Urothelium cell line (cell line): ENCODE results near the gene DHX15.

Experiments
- DNase-seq: peaks from one replicate; pipeline ENCODE4 v3.0.0; 2011; ENCODE audit warnings: low spot score, mixed read lengths
- FAIRE-seq: peaks from 2 replicates; lab custom pipeline; 2011; peaks lifted over from hg19 to GRCh38; lab: Jason Lieb, UNC

The DHX15 gene

GRCh38 chr4:24583451-24584210 lies 723 bp downstream of the DHX15 start:
- FAIRE-seq (no peak), DNase-seq (peak; percentile 39)

- no peak for DNase-seq
- no peak for FAIRE-seq
Measured at GRCh38 chr4:24582235-24582832, 2.0 kb downstream of the DHX15 start.

DNA sequence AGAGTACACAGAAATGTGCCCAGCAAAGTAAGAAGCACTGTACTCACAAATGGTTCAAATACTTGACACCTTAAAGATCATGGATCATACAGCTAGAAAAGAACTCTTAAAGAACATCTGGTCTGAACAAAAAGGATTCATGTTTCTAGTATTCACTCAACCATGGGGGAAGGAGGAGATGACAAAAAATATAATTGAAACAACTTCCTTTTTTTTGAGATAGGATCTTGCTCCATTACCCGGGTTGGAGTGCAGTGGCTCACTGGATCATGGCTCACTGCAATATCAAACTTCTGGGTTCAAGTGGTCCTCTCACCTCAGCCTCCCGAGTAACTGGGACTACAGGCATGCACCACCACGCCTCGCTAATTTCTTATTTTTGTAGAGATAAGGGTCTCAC lies 6.0 kb downstream of the DHX15 start:
- FAIRE-seq: no peak
- DNase-seq: no peak

DNA sequence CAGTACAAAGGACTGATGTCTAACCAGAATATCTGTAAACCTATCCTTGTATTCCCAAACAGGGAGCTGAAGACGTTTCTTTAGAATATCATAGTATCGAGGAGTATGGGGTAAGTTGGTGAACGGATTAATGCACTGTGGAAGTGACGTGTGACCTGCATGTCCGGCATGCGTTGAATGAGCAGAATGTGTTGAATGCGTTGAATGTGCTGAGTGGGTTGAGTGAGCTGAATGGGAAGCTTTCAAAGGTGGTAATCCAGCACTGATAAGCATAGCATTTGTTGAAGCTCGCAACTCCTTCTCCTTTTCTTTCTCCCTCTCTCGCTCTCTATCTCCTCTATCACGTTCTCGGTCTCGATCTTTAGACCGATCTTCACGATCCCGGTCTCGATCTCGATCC lies 8.1 kb downstream of the DHX15 start:
- DNase-seq (no peak), FAIRE-seq (no peak)

- DNase-seq (no peak), FAIRE-seq (no peak)
Measured at GRCh38 chr4:24574236-24574635, 10.1 kb downstream of the DHX15 start.

DNA sequence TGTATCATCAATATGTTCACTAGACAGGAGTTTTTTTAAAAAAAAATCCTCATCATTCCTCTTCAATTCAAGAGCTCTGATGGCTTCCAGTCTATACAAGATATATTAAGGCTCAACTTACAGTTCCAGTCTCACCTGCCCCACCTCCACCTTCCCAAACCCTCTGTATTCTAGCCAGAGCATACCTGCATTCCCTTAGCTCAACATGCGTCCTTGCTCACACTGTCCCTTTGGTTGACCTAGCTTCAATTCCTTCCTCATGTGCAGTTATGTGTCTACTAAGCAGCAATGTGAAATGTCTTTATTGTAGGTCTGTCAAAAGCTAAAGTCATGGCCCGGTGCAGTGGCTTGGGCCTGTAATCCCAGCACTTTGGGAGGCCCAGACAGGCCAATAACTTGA lies 10.8 kb downstream of the DHX15 start:
- FAIRE-seq: no peak
- DNase-seq: no peak

DNA sequence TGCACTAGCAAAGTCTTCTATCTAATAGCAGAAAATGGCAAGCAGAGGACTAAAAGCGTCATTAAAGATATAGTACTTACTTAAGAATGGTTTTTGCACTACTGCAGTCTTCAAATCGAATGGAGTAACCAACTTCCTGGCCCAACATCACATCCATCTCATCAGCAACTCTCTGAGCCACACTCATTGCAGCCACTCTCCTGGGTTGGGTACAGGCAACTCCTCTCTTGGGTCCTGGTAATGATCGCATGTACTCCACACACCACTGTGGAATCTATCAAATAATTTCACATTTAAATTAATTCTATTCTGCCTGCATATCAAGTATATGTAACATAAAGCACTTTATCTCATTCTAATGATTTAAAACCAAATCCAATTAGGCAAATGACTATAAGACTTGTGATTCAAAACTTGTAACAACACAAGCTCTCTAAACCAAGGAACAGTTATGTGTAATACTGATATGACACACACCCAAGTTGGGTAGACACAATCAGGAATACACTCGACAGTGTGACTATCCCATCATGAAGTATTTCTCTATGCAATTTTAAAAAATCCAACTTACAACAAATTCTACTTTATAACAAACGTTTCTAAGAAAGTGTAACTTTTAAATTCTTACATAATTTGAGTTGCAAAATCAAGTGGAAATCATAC lies 13.6 kb downstream of the DHX15 start:
- DNase-seq (no peak), FAIRE-seq (no peak)

- FAIRE-seq (no peak), DNase-seq (no peak)
Measured at GRCh38 chr4:24570172-24570571, 14.2 kb downstream of the DHX15 start.

DNA sequence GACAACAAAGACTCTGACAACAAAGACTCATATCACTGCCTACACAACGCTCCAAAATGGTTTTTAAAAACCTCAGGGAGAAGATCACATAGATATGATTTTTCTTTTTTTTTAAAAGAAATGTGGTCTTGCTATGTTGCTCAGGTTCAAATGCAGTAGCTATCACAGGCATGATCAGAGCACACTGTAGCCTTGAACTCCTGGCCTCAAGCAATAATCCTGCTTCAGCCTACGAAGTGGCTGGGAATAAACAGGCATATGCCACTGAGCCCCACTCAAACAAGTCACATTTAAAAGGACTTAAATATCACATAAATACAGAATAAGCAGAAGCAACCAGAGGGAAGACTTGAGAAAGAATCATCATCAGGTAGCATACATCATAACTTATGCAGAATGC lies 14.7 kb downstream of the DHX15 start:
- DNase-seq: no peak
- no peak for FAIRE-seq

- DNase-seq (no peak), FAIRE-seq (no peak)
Measured at GRCh38 chr4:24568425-24568824, 15.9 kb downstream of the DHX15 start.

DNA sequence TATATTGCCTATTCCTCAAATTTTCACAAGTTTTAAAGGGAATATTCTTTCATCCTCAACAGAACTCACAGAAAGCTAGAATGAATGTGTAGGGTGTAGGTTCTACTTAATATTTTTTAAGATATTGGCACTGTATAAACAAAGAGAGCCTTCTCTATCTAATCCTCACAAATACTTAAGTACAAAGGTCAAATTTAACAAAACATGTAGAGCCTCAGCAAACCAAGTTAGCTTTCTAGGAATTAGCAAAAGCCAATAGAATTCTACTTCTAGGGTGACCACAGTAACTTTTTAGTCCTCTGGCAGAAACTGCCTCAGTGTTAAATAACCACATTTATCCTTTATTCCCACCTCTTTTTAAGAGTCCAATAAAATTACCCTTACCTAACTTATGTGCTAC lies 19.3 kb downstream of the DHX15 start:
- DNase-seq (no peak), FAIRE-seq (no peak)

DNA sequence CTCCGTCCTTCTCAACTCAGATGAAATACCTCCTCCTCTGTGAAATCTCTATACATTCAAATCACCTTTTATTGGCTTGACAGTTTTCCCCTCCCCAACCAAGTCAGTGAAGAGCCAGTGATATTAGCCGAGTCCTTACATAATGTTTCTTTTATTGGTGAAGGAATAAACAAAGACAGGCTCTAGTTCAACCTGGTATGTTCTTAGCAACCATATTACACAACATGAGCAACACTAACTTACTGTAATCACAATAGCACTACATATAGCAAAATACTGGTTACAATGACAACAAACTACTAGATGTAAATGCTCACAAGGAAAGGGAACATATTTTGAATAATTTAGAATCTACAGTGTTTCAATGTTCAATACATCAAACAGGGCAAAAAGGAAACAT lies 19.9 kb downstream of the DHX15 start:
- DNase-seq: no peak
- FAIRE-seq: no peak

DNA sequence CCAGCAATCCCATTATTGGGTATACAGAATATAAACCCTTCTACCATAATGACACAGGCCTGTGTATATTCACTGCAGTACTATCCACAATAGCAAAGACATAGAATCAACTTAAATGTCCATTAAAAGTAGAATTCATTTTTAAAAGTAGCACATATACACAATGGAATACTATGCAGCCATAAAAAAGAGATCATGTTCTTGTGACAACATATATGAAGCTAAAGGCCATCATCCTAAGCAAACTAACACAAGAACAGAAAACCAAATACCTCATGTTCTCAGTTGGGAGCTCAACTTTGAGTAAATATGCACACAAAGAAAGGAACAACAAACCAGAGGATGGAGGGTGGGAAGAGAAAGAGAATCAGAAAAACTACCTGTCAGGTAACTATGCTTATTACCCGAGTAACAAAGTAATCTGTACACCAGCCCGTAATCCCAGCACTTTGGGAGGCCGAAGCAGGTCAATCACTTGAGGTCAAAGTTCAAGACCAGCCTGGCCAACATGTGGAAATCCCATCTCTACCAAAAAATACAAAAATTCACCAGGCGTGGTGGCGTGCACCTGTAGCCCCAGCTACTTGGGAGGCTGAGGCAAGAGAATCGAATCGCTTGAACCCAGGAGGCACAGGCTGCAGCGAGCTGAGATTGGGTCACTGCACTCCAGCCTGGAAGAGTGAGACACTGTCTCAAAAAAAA lies 22.8 kb downstream of the DHX15 start:
- FAIRE-seq (no peak), DNase-seq (no peak)

DNA sequence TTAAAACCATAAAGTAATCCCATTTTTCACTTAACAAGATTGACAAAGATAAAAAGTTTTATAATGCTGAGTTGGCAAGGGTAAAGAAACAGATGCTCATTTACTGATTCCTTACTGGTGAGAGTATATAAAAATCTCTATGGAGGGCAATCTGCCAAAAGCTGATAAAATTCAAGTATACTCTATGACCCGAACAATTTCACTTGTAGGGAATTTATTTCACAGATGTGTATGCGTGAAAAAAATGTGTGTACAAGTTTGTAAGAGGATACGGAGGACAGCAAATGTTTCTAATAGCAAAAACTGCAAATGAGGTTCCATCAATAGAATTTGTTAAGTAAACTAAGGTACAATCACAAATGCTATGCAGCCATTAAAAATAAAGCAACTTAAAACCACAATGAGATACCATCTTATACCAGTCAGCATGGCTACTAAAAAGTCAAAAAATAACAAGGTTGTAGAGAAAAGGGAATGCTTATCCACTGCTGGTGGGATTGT lies 23.4 kb downstream of the DHX15 start:
- DNase-seq (no peak), FAIRE-seq (no peak)

GRCh38 chr4:24559889-24560288 lies 24.5 kb downstream of the DHX15 start:
- DNase-seq: no peak

DNA sequence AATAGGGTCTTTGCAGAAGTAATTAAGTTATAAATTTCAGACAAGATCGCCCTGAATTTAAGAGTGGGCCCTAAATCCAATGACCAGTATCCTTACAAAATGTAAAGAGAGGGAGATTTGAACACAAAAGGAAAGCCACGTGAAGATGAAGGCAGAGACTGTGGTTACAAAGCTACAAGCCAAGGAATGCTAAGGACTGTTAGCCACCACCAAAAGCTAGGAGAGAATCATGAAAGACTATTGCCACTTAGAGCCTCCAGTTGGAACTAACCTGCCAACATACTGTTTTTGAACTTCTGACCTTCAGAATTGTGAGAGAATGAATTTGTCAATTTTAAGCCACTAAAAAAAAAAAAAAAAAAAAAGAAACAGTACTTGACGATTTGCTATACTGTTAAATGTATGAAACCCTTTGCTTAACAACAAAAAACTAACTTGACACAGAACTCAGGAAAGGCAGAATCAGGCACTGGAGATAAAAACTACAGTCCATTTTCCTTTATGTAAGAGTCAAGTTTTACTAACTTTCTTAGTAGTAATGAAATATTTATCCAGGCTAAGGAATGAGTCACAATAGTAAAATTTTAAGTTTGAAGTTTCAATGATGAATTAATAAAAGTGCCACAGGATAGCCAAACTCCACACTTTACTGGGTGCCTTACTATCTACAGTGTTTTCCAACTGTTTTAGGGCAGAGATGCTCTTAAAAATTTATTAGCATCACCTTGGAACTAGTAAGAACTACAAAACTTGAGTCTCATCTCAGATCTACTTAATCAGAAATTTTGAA lies 25.1 kb downstream of the DHX15 start:
- no peak for FAIRE-seq

More at GRCh38 chr4:24559889-24560288, 24.5 kb downstream of the DHX15 start:
- no peak for FAIRE-seq

DNA sequence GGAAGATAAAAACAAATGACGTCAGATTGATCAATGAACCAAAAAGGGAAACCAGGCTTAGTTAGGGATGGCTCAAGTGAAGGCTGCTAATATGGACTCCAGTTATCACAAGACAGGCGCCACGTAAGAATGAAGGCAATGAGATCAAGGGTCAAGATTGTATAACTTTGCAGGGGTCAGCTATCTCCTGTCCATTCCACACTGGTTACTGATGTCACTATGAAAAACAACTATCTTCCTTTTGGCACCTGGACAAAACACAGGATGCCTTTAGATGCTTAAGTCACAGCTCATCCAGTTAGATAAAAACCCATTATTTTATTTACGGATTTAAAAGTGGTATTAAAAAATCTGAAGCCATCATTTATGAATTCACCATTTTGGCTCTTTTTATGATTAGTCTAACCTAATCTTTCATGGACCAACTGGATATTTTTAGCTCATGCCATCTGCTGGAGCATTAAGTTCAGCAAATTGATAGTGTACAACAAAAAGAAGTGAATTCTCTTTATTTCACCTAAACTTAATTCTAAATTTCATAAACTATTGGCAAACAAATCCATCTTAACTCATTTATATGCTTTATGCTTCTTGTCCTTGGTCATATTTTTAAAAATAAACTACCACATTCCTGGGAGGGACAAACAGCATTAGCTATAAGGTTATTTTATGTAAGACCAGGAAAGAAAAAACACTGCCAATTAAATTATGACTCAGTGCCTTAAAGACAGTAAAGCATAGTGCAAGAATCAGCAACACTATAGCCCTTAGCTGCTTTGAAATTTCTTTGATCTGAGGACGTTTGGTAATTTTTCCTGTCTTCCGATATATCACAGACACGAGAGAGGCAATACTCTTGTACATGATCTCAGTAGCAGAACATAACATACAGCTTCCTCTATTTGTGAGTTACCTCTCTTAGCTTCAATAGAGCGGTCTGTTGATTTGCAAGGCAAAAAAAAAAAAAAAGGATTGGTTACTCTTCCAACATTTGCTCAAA lies 27.0 kb downstream of the DHX15 start:
- DNase-seq: no peak

More for the DNA sequence above, 25.1 kb downstream of the DHX15 start:
- no peak for DNase-seq

DNA sequence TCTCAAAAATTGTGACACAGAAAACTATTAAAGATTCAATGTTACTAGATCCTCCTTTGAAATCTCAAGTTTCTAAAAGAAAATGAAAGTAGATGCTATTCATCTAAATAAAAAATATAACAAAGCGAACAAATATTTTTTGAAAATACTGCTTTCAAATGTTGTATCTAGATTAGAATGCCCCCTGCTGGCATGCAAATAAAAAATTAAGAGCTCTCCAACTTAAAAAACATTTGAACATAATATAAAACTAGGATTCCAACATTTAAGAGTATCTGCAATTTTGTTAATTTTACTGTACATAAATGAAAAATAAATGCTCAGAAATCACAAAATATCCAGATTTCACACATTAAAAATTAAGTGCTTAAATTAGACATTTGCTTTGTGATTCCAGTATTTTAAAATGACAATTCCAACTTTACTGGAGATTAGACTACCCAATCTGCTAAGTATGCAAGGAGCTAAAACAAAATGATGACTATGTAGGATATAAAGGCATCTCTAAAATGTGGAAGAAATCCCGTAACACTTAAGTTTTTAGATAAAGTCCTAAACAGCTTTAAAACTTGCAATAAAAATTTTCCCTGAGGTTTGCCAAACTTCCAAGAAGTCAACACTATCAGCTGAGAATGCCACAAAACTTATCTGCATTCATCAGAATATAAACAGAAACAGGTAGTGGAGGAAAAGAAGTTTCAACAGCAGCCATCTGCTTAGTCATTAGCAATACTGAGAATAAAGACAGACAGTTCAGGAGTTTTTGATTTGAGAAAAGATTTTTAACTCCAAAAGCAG lies 32.7 kb downstream of the DHX15 start:
- FAIRE-seq (no peak), DNase-seq (no peak)

More for the DNA sequence above, 27.0 kb downstream of the DHX15 start:
- no peak for FAIRE-seq
